ENCODE results near the gene PLEKHG4. TPM values are rescaled to one million over a fixed set of nuclear protein-coding genes. Genes with fewer than 3 reads are reported as not detected.

Gene PLEKHG4
- total RNA-seq, 6 experiments from 2014 or later: 0.09 to 0.53 (median 0.20) TPM

DNA sequence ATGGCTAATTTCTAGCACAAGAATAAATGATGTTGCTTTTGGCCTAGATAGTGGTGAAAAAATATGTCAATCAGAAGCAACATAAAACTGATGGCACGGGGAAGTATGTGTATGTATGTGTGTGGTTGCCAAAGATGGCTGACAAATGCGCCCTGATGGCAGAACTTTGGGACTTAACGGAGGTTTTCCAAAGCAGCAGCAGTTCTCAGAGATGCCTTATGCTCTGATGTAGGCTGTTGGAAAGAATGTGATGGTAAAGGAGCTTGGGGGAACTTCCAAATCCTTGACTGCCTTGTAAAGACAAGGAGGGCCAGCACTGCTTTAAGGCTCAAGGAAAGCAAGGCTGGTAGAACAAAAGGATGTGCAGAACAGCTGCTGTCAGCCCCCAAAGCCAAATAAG lies 31.2 kb downstream of the PLEKHG4 start:
- Histone ChIP-seq H3K9me3 (no peaks in the 10 kb centered on the region), H3K4me3 (no peak overlapping the region), H3K27me3 (no peaks in the 10 kb centered on the region), H3K36me3 (no peaks in the 10 kb centered on the region), H3K4me1 (no peaks in the 10 kb centered on the region), H3K27ac (no peak overlapping the region)
- WGBS (ENCODE audit: insufficient coverage, low coverage, low lambda C conversion rate, missing lambda C conversion rate): 81% methylated on average over 3 of the region's 3 CpGs
- no peak for TF ChIP-seq POLR2A (IDR thresholded peaks at IDR 0.05)
- TF ChIP-seq, protein P1, sequence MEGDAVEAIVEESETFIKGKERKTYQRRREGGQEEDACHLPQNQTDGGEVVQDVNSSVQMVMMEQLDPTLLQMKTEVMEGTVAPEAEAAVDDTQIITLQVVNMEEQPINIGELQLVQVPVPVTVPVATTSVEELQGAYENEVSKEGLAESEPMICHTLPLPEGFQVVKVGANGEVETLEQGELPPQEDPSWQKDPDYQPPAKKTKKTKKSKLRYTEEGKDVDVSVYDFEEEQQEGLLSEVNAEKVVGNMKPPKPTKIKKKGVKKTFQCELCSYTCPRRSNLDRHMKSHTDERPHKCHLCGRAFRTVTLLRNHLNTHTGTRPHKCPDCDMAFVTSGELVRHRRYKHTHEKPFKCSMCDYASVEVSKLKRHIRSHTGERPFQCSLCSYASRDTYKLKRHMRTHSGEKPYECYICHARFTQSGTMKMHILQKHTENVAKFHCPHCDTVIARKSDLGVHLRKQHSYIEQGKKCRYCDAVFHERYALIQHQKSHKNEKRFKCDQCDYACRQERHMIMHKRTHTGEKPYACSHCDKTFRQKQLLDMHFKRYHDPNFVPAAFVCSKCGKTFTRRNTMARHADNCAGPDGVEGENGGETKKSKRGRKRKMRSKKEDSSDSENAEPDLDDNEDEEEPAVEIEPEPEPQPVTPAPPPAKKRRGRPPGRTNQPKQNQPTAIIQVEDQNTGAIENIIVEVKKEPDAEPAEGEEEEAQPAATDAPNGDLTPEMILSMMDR (IDR thresholded peaks at IDR 0.05): no peak
- intact Hi-C loops (cut with DNase I): no loop called here
- DNase-seq (no peak), ATAC-seq (no peak)

DNA sequence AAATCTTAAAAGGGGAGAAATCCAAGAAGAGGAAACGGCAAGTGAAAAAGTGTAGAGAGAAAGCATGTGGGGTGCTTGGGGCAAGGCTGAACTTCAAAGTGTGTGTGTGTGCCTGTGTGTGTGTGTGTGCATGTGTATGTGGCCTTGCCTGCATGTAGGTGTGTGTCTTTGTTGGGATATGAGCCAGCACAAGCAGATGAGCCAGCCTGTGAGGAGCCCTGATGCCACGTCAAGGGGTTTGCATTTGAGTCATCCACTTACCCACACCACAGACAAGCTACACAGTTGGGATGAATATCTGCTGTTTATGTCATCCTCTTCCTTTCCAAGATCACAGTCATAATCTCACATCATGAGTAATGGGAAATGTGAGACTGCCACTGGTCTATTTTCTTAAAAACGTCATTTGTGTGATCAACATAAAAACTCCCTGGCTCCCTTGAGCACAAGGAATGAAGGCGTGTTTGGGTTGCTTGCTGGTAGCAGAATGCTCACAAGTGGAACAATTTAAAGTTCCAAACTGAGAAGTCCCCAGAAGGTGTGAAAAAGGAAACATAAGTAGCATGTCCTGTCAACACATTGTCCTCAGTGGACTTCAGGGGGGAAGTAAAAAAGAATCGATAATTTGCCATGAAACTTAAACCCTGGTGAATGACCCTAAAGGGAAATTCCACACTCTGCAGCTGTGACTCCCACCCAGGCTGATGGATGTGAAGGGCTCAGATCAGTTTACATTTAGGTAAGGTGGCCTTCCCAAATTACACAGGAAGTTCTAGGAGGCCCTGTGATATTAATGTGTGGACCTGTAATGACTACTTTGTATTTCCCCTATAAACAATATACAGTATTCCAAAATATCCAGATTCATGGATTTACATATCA lies 32.5 kb downstream of the PLEKHG4 start:
- H3K27me3 ChIP-seq: no peaks in the 10 kb centered on the region
- WGBS (ENCODE audit: insufficient coverage, low coverage, low lambda C conversion rate, missing lambda C conversion rate): 66% methylated on average over 5 of the region's 5 CpGs
- ATAC-seq: peak in 1 of 4 donors; percentile 51
- no peaks in the 10 kb centered on the region for H3K9me3 ChIP-seq
- H3K27ac ChIP-seq: no peak overlapping the region
- no peaks in the 10 kb centered on the region for H3K36me3 ChIP-seq
- peak in 1 of 3 donors; percentile 15 for DNase-seq
- intact Hi-C loops (cut with DNase I): no loop called here
- no peak overlapping the region for H3K4me3 ChIP-seq
- H3K4me1 ChIP-seq: no peaks in the 10 kb centered on the region
- TF ChIP-seq, protein P1 (IDR thresholded peaks at IDR 0.05): no peak
- no peak for TF ChIP-seq POLR2A (IDR thresholded peaks at IDR 0.05)

DNA sequence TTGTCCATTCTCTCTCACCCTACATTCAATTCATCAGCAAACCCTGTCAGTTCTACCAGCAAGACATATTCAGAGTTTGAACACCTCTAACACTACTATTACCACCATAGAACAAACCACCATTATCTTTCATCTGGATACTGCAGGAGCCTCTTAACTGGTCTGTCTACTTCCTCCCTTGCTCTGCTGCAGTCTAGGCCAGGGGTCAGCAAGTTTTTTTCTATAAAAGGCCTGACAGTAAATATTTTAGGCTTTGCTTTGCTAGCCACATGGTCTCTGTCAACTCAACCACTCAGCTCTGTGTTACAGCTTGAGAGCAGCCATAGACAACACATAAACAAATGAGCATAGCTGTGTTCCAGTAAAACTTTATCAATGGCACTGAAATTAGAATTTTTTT lies 33.4 kb downstream of the PLEKHG4 start:
- no peak for TF ChIP-seq POLR2A (IDR thresholded peaks at IDR 0.05)
- TF ChIP-seq, protein P1 (IDR thresholded peaks at IDR 0.05): no peak
- Histone ChIP-seq H3K36me3 (no peaks in the 10 kb centered on the region), H3K27ac (no peak overlapping the region), H3K4me1 (no peaks in the 10 kb centered on the region), H3K9me3 (no peaks in the 10 kb centered on the region), H3K4me3 (no peak overlapping the region), H3K27me3 (no peaks in the 10 kb centered on the region)
- DNase-seq (no peak), ATAC-seq (peak in 1 of 4 donors; percentile 22)
- intact Hi-C loops (cut with DNase I): no loop called here

DNA sequence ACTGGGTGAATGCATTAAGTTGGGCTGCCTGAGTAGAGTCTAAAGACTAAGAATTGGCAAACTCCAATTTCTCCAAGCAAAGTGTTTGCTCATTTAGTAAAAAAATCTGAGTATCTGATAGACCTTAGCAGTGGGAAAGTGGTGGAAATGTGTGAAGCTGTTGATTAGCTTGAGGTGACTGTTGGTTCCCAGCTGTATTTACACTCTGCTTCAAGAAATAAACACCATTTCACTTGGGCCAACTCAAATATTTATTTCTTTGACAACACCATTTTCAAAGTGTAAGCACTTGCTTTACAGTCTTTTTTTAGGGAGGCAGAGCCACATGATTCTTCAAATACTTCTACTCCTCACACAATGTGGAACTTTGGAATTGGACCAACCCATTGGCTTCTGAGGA lies 38.5 kb downstream of the PLEKHG4 start:
- ATAC-seq: no peak
- DNase-seq: no peak
- Histone ChIP-seq H3K9me3 (no peaks in the 10 kb centered on the region), H3K4me1 (no peaks in the 10 kb centered on the region), H3K27ac (no peak overlapping the region), H3K4me3 (no peak overlapping the region), H3K36me3 (no peaks in the 10 kb centered on the region), H3K27me3 (no peaks in the 10 kb centered on the region)
- TF ChIP-seq, protein P1 (IDR thresholded peaks at IDR 0.05): no peak
- no peak for TF ChIP-seq POLR2A (IDR thresholded peaks at IDR 0.05)
- intact Hi-C loops (cut with DNase I): no loop called here

All from right lobe of liver (tissue), 6 donors.